HCT116 (cell line): ENCODE results near the gene FNDC11. TPM values are rescaled to one million over a fixed set of nuclear protein-coding genes. Genes with fewer than 3 reads are reported as not detected.

ENCODE experiments used
- ATAC-seq: fragments of 200-7000 bp; cut with Tn5 transposase; 2 replicates; pipeline ENCODE4 v1.9.1; 2020; ENCODE audit warnings: mild to moderate bottlenecking, moderate library complexity
- BruUV-seq: library from RNA; stranded (reverse); fragments of 400-500 nt; replicated peaks from 2 replicates; lab custom pipeline; 2021; lab: Mats Ljungman, UMichigan
- CTCF ChIA-PET: fragments of 300-600 bp; sonication (Branson Sonifier 250); formaldehyde crosslinking; loops from one replicate; lab custom pipeline; 2021; ENCODE audit warnings: antibody characterized with exemption; lab: Charles Lee
- POLR2A ChIA-PET: fragments of 300-600, 350-600 bp; sonication (Branson Sonifier 250); formaldehyde crosslinking; loops from one replicate; lab custom pipeline; 2021; ENCODE audit warnings: antibody characterized with exemption; lab: Charles Lee
- RAD21 ChIA-PET, 2 experiments: fragments of 300-600 bp; sonication (Branson Sonifier 250); formaldehyde crosslinking; loops; one replicate each; lab custom pipeline; 2023; ENCODE audit warnings: low total read pairs in 2 of 2; ENCODE audit not compliant: uncharacterized antibody in 2 of 2, unreplicated experiment in 2 of 2, low non-redundant PET in 1 of 2; lab: Charles Lee
- DNase-seq: peaks from one replicate; pipeline ENCODE4 v3.0.0-alpha.2; 2010; ENCODE audit warnings: low read depth, low spot score
- H2AFZ ChIP-seq: fragments of 200-600 bp; shearing (Covaris generic), sonication (generic); 2 replicates; pipeline ENCODE4 v1.6.1; 2017; ENCODE audit warnings: low read depth, mixed run types, mixed read lengths, antibody characterized with exemption, low read length; ENCODE audit not compliant: poor library complexity, severe bottlenecking
- H3K27ac ChIP-seq: 2 replicates; pipeline ENCODE4 v1.5.1; 2012; ENCODE audit warnings: low read depth, low read length
- H3K27me3 ChIP-seq: fragments of 200-600 bp; sonication (generic); 2 replicates; pipeline ENCODE4 v1.6.1; 2016; ENCODE audit warnings: mixed run types, low read length, mixed read lengths; ENCODE audit not compliant: insufficient read depth
- H3K36me3 ChIP-seq, 2 experiments: fragments of 200-500 bp in 1 of 2; fragments of 200-600 bp in 1 of 2; sonication (Bioruptor generic) in 1 of 2; sonication (generic) in 1 of 2; 2 replicates each; pipeline versions ENCODE4 v1.5.1 to v1.6.1; 2014 to 2016; ENCODE audit warnings: low read length in 2 of 2, inconsistent platforms in 1 of 2, mixed read lengths in 1 of 2, mixed run types in 1 of 2; ENCODE audit not compliant: insufficient read depth in 2 of 2, control insufficient read depth in 1 of 2
- H3K4me1 ChIP-seq, 2 experiments: fragments of 200-600 bp in 1 of 2; sonication (generic) in 1 of 2; 2 replicates each; pipeline versions ENCODE4 v1.5.1 to v1.6.1; 2012 to 2017; ENCODE audit warnings: low read length in 2 of 2, inconsistent platforms in 1 of 2, mild to moderate bottlenecking in 1 of 2, mixed read lengths in 1 of 2, mixed run types in 1 of 2, moderate library complexity in 1 of 2; ENCODE audit not compliant: insufficient read depth in 2 of 2, control insufficient read depth in 1 of 2
- H3K4me2 ChIP-seq: fragments of 200-600 bp; sonication (generic); 2 replicates; pipeline ENCODE4 v1.6.1; 2017; ENCODE audit warnings: mixed run types, low read length, mixed read lengths
- H3K4me3 ChIP-seq, 2 experiments: fragments of 200-600 bp in 1 of 2; sonication (generic) in 1 of 2; replicated peaks in 1 of 2; 2 replicates each; pipeline ENCODE4 v1.5.1; 2011 to 2016; ENCODE audit warnings: low read length in 2 of 2, control low read depth in 1 of 2, low read depth in 1 of 2, mild to moderate bottlenecking in 1 of 2, mixed read lengths in 1 of 2, mixed run types in 1 of 2
- H3K79me2 ChIP-seq: fragments of 200-600 bp; sonication (generic); 2 replicates; pipeline ENCODE4 v1.6.1; 2017; ENCODE audit warnings: mild to moderate bottlenecking, mixed run types, low read length, moderate library complexity, mixed read lengths; ENCODE audit not compliant: insufficient read depth
- H3K9ac ChIP-seq: fragments of 200-600 bp; sonication (generic); 2 replicates; pipeline ENCODE4 v1.6.1; 2016; ENCODE audit warnings: low read length, mixed read lengths
- H3K9me2 ChIP-seq: fragments of 200-600 bp; sonication (generic), shearing (Covaris generic); 2 replicates; pipeline ENCODE4 v1.6.1; 2017; ENCODE audit warnings: mixed run types, mild to moderate bottlenecking, moderate library complexity; ENCODE audit not compliant: insufficient read depth
- H3K9me3 ChIP-seq, 2 experiments: fragments of 200-500 bp in 1 of 2; fragments of 200-600 bp in 1 of 2; sonication (Bioruptor generic) in 1 of 2; sonication (generic) in 1 of 2; 2 replicates each; pipeline ENCODE4 v1.6.1; 2014 to 2017; ENCODE audit warnings: low read length in 2 of 2, mixed read lengths in 2 of 2, inconsistent platforms in 1 of 2, low read depth in 1 of 2, mild to moderate bottlenecking in 1 of 2, mixed run types in 1 of 2, moderate library complexity in 1 of 2; ENCODE audit not compliant: control insufficient read depth in 1 of 2, insufficient read depth in 1 of 2
- H4K20me1 ChIP-seq: fragments of 200-600 bp; sonication (generic), shearing (Covaris generic); 2 replicates; pipeline ENCODE4 v1.6.1; 2017; ENCODE audit warnings: mixed run types, mild to moderate bottlenecking, moderate library complexity; ENCODE audit not compliant: insufficient read depth
- CBX3 ChIP-seq: IDR thresholded peaks from 2 replicates; pipeline ENCODE4 v1.6.1; 2012; ENCODE audit warnings: low read depth
- EGR1 ChIP-seq: IDR thresholded peaks from 2 replicates; pipeline ENCODE4 v1.6.1; 2012; ENCODE audit warnings: low read depth
- EZH2 ChIP-seq: fragments of 200-600 bp; sonication (generic); IDR thresholded peaks from 2 replicates; pipeline ENCODE4 v1.6.1; 2017; ENCODE audit warnings: antibody characterized with exemption, mixed run types
- EZH2phosphoT487 ChIP-seq: fragments of 200-600 bp; IDR thresholded peaks from 2 replicates; pipeline ENCODE4 v1.6.1; 2018; ENCODE audit warnings: antibody characterized with exemption, borderline replicate concordance
- RAD21 ChIP-seq: IDR thresholded peaks from 2 replicates; pipeline ENCODE4 v1.6.1; 2012; ENCODE audit warnings: low read depth, mild to moderate bottlenecking
- SRF ChIP-seq: IDR thresholded peaks from 2 replicates; pipeline ENCODE4 v1.6.1; 2012; ENCODE audit warnings: low read depth
- YY1 ChIP-seq: IDR thresholded peaks from 2 replicates; pipeline ENCODE4 v1.6.1; 2011; ENCODE audit warnings: low read length, low read depth, moderate library complexity, mild to moderate bottlenecking; ENCODE audit not compliant: insufficient replicate concordance; ENCODE audit errors: extremely low read depth
- ZNF274 ChIP-seq: fragments of 200-500 bp; sonication (Bioruptor generic); IDR thresholded peaks from 2 replicates; pipeline ENCODE4 v1.6.1; 2014; ENCODE audit warnings: mild to moderate bottlenecking, low read depth, low read length, inconsistent platforms
- intact Hi-C: fragments of 100-400 bp; cut with micrococcal nuclease; formaldehyde crosslinking; loops from 2 replicates; pipeline ENCODE4 v1.10.0; 2022
- total RNA-seq: library from RNA; stranded (reverse); gene quantifications from one replicate; pipeline ENCODE4 v1.2.1, GENCODE V29; 2021; ENCODE audit not compliant: unreplicated experiment
- TF ChIP-seq, protein P1 (sequence below): IDR thresholded peaks from 2 replicates; pipeline ENCODE4 v1.6.1; 2012
- TF ChIP-seq, protein P2 (sequence below): IDR thresholded peaks from 2 replicates; pipeline ENCODE4 v1.6.1; 2012
- TF ChIP-seq, protein P3 (sequence below): IDR thresholded peaks from 2 replicates; pipeline ENCODE4 v1.6.1; 2011; ENCODE audit warnings: mild to moderate bottlenecking, low read length, moderate library complexity; ENCODE audit not compliant: insufficient replicate concordance; ENCODE audit errors: extremely low read depth

FNDC11 gene
- total RNA-seq, 1 experiment from 2014 or later: 5.5 TPM

DNA sequence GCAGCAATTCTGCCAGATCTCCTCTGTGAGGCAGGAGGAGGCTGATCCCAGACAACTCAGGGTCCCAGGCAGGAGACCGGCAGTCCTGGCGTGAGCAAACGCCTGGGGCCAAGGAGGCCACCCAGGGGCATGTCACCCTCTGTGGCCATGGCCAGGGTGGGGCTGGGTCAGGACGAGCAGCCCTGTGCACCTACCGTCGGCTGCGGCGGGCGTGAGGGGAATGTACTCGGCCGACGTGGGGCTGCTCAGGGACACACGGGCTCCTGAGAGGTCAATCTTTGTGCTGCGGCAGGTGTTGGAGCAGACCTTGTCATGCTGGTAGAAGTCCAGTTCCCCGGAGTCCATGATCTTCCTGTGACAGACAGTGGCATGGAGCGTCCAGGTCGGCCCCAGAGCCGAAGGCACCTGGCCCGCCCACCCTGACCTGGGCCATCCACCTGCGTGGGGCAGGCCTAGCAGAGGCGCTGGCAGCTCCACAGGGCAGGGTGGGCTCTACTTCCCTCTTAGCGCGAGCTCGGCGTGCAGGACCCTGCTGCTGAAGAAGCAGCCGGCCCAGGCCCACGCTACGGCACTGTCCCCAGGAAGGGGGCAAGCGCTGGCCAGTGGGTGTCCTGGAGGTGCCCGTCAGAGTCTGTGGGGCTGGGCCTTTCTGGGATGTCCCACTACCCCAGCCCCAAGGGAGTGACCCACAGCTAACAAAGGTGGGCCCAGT, 41.6 kb downstream of the FNDC11 start:
- peaks cover 8 to 23% of the 10 kb centered on the region in 2 experiments; a peak in 3 of 4 replicates for H3K4me1 ChIP-seq
- TF ChIP-seq, protein P1, sequence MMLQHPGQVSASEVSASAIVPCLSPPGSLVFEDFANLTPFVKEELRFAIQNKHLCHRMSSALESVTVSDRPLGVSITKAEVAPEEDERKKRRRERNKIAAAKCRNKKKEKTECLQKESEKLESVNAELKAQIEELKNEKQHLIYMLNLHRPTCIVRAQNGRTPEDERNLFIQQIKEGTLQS: no peak
- TF ChIP-seq EGR1 (no peak), YY1 (no peak), ZNF274 (no peak), EZH2 (no peak), EZH2phosphoT487 (no peak), CBX3 (no peak), SRF (no peak), RAD21 (no peak)
- TF ChIP-seq, protein P2, sequence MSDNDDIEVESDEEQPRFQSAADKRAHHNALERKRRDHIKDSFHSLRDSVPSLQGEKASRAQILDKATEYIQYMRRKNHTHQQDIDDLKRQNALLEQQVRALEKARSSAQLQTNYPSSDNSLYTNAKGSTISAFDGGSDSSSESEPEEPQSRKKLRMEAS: no peak
- TF ChIP-seq, protein P3, sequence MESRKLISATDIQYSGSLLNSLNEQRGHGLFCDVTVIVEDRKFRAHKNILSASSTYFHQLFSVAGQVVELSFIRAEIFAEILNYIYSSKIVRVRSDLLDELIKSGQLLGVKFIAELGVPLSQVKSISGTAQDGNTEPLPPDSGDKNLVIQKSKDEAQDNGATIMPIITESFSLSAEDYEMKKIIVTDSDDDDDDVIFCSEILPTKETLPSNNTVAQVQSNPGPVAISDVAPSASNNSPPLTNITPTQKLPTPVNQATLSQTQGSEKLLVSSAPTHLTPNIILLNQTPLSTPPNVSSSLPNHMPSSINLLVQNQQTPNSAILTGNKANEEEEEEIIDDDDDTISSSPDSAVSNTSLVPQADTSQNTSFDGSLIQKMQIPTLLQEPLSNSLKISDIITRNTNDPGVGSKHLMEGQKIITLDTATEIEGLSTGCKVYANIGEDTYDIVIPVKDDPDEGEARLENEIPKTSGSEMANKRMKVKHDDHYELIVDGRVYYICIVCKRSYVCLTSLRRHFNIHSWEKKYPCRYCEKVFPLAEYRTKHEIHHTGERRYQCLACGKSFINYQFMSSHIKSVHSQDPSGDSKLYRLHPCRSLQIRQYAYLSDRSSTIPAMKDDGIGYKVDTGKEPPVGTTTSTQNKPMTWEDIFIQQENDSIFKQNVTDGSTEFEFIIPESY: no peak
- ChIA-PET POLR2A (no interaction called here), CTCF (no interaction called here), RAD21 (no interaction called here)
- H3K36me3 ChIP-seq: no peaks in the 10 kb centered on the region; a peak in 1 of 4 replicates
- intact Hi-C loops: no loop called here
- H3K79me2 ChIP-seq: no peaks in the 10 kb centered on the region
- H3K4me2 ChIP-seq: no peak overlapping the region
- no peaks in the 10 kb centered on the region for H3K9me3 ChIP-seq
- no peaks in the 10 kb centered on the region for H4K20me1 ChIP-seq
- H2AFZ ChIP-seq: no peak overlapping the region
- no peak overlapping the region for H3K27ac ChIP-seq
- H3K27me3 ChIP-seq: no peaks in the 10 kb centered on the region
- H3K9ac ChIP-seq: no peak overlapping the region
- BruUV-seq: no TSS peak
- H3K9me2 ChIP-seq: no peaks in the 10 kb centered on the region
- H3K4me3 ChIP-seq: no peak overlapping the region
- ATAC-seq (no peak), DNase-seq (no peak)
